CD14-positive monocyte (primary cell): ENCODE data around the gene FOXD4. TPM values are rescaled to one million over a fixed set of nuclear protein-coding genes. Genes with fewer than 3 reads are reported as not detected.
"Not testable (repeated sequence)": the region's sequence is repeated elsewhere in the genome, so short reads cannot be mapped to it uniquely, and the experiment has no call there.

Source experiments
- DNase-seq, 3 donors: peaks; one replicate each; pipeline ENCODE4 v3.0.0-alpha.2; 2011 to 2022
- H2AFZ ChIP-seq: 2 replicates; pipeline ENCODE4 v1.6.0; 2012; ENCODE audit warnings: mild to moderate bottlenecking, low read depth, low read length, inconsistent platforms; ENCODE audit not compliant: insufficient read depth, poor library complexity, severe bottlenecking
- H3K27ac ChIP-seq, 2 donors: 1 replicate in 1 of 2; 2 replicates in 1 of 2; pipeline ENCODE4 v1.5.1; 2012 to 2013; ENCODE audit warnings: low read length in 2 of 2, control low read depth in 1 of 2, inconsistent platforms in 1 of 2, low read depth in 1 of 2, mild to moderate bottlenecking in 1 of 2
- H3K27me3 ChIP-seq, 2 donors: one replicate each; pipeline versions ENCODE4 v1.6.0 to v1.6.1; 2011 to 2013; ENCODE audit warnings: low read length in 2 of 2; ENCODE audit not compliant: control insufficient read depth in 2 of 2, insufficient read depth in 2 of 2
- H3K36me3 ChIP-seq, 2 donors: replicated peaks in 1 of 2; 1 replicate in 1 of 2; 2 replicates in 1 of 2; pipeline versions ENCODE4 v1.5.1 to v1.6.1; 2012 to 2013; ENCODE audit warnings: low read length in 2 of 2, control low read depth in 1 of 2, inconsistent platforms in 1 of 2, mild to moderate bottlenecking in 1 of 2; ENCODE audit not compliant: insufficient read depth in 2 of 2, control insufficient read depth in 1 of 2
- H3K4me1 ChIP-seq, 2 donors: 1 replicate in 1 of 2; 2 replicates in 1 of 2; pipeline versions ENCODE4 v1.5.1 to v1.6.1; 2012 to 2013; ENCODE audit warnings: low read length in 2 of 2, control low read depth in 1 of 2, inconsistent platforms in 1 of 2, mild to moderate bottlenecking in 1 of 2, moderate library complexity in 1 of 2; ENCODE audit not compliant: insufficient read depth in 2 of 2, control insufficient read depth in 1 of 2
- H3K4me2 ChIP-seq: replicated peaks from 2 replicates; pipeline ENCODE3; 2012; ENCODE audit warnings: low read length, moderate library complexity, mild to moderate bottlenecking; ENCODE audit not compliant: poor library complexity, severe bottlenecking; ENCODE audit errors: extremely low read depth
- H3K4me3 ChIP-seq, 3 experiments: fragments of 200-600 bp in 1 of 3; sonication (generic) in 1 of 3; replicated peaks in 1 of 3; 1 replicate in 2 of 3; 2 replicates in 1 of 3; pipeline ENCODE4 v1.5.1; 2011 to 2013; ENCODE audit warnings: low read length in 3 of 3, mild to moderate bottlenecking in 3 of 3, control low read depth in 2 of 3, low read depth in 2 of 3, inconsistent platforms in 1 of 3, moderate library complexity in 1 of 3
- H3K79me2 ChIP-seq: 2 replicates; pipeline ENCODE4 v1.6.0; 2012; ENCODE audit warnings: mild to moderate bottlenecking, control low read depth, inconsistent platforms, low read length, moderate library complexity; ENCODE audit not compliant: insufficient read depth
- H3K9ac ChIP-seq: 2 replicates; pipeline ENCODE4 v1.6.0; 2017; ENCODE audit warnings: low read length, mild to moderate bottlenecking; ENCODE audit not compliant: insufficient read depth, poor library complexity, severe bottlenecking
- H3K9me3 ChIP-seq, 2 donors: replicated peaks in 1 of 2; 1 replicate in 1 of 2; 2 replicates in 1 of 2; pipeline versions ENCODE4 v1.5.1 to v1.6.1; 2012 to 2013; ENCODE audit warnings: low read length in 2 of 2, control low read depth in 1 of 2; ENCODE audit not compliant: control insufficient read depth in 1 of 2, insufficient read depth in 1 of 2
- H4K20me1 ChIP-seq: 2 replicates; pipeline ENCODE4 v1.6.0; 2012; ENCODE audit warnings: mild to moderate bottlenecking, low read length, control low read depth, moderate library complexity; ENCODE audit not compliant: insufficient read depth
- H3K27ac Mint-ChIP-seq, 7 donors: one replicate each; pipeline ENCODE4 v1.8.0; 2020; ENCODE audit warnings: mild to moderate bottlenecking in 7 of 7, mixed read lengths in 7 of 7, moderate library complexity in 6 of 7, inconsistent platforms in 2 of 7
- H3K27me3 Mint-ChIP-seq, 3 donors: one replicate each; pipeline ENCODE4 v1.8.0; 2021 to 2022; ENCODE audit warnings: low read depth in 3 of 3, mild to moderate bottlenecking in 3 of 3, mixed read lengths in 3 of 3, moderate library complexity in 3 of 3, inconsistent platforms in 1 of 3
- H3K36me3 Mint-ChIP-seq, 2 donors: one replicate each; pipeline ENCODE4 v1.8.0; 2020; ENCODE audit warnings: mixed read lengths in 2 of 2, inconsistent platforms in 1 of 2, mild to moderate bottlenecking in 1 of 2
- H3K4me1 Mint-ChIP-seq: one replicate; pipeline ENCODE4 v1.8.0; 2020; ENCODE audit warnings: mild to moderate bottlenecking, mixed read lengths
- H3K4me3 Mint-ChIP-seq, 2 donors: one replicate each; pipeline ENCODE4 v1.8.0; 2020; ENCODE audit warnings: mild to moderate bottlenecking in 2 of 2, mixed read lengths in 2 of 2, moderate library complexity in 1 of 2
- H3K9me3 Mint-ChIP-seq, 7 donors: one replicate each; pipeline ENCODE4 v1.8.0; 2020 to 2022; ENCODE audit warnings: mixed read lengths in 7 of 7, mild to moderate bottlenecking in 6 of 7, moderate library complexity in 6 of 7, inconsistent platforms in 2 of 7
- WGBS: methylation state at CpG from one replicate; pipeline ENCODE4 v1.1.5; 2013; ENCODE audit warnings: missing lambda C conversion rate; ENCODE audit not compliant: insufficient coverage; 5-methylcytosine and 5-hydroxymethylcytosine counted together
- intact Hi-C, 2 donors: fragments of 100-400 bp; cut with micrococcal nuclease; formaldehyde crosslinking; loops; one replicate each; pipeline versions ENCODE4 v1.15.0 to v1.15.1; 2023
- polyA plus RNA-seq, 3 donors: library from polyadenylated mRNA; depleted of rRNA in 1 of 3; unstranded in 2 of 3; stranded (reverse) in 1 of 3; fragments of 300-500 nt in 2 of 3; fragments of >200 nt in 1 of 3; fragmentation: Illumina TruSeq in 2 of 3; gene quantifications; 1 replicate in 2 of 3; 2 replicates in 1 of 3; pipeline ENCODE4 v1.2.3, GENCODE V29; 2012 to 2021

The FOXD4 gene
- polyA plus RNA-seq, 3 donors: not detected

DNA sequence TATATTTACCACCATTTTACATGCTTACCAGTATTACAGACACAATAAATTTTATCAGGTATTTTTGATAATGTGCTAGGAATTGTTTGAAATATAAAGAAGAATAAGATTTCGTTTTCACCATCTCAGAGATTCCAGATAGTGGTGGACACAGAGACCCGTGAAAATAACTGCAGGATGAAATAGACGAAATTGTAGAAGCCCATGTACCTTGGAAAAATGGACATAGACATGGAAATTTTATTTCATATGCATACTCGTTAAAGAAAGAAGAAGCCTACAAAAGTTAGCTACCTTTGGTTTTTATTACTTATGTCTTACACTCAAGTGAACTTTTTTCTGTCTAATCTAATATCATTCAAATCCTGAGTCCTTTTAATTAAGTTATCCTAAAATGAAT lies 7.5 kb downstream of the FOXD4 start:
- H3K4me3 ChIP-seq, H3K9ac ChIP-seq, H3K4me3 Mint-ChIP-seq, H3K27ac Mint-ChIP-seq, intact Hi-C loops, H3K36me3 Mint-ChIP-seq, H2AFZ ChIP-seq, H4K20me1 ChIP-seq, H3K4me2 ChIP-seq, H3K79me2 ChIP-seq, H3K9me3 ChIP-seq, H3K27ac ChIP-seq, DNase-seq, H3K36me3 ChIP-seq: not testable (repeated sequence)
- Histone ChIP-seq H3K4me1 (peaks cover 16 to 25% of the 10 kb centered on the region in 2 donors), H3K27me3 (peaks cover 37 to 57% of the 10 kb centered on the region in 2 donors)
- Mint-ChIP-seq H3K9me3 (peaks cover 0 to 14% (median 9%) of the 10 kb centered on the region in 7 donors), H3K27me3 (peaks cover 45 to 75% (median 51%) of the 10 kb centered on the region in 3 donors), H3K4me1 (peaks cover 18% of the 10 kb centered on the region)
- WGBS: no CpG with 5 or more reads among the region's 4 CpGs

GRCh38 chr9:109540-109939 lies 8.7 kb downstream of the FOXD4 start:
- H3K36me3 Mint-ChIP-seq, H3K36me3 ChIP-seq, intact Hi-C loops, H3K79me2 ChIP-seq, H3K4me2 ChIP-seq, H3K9me3 Mint-ChIP-seq, H3K9me3 ChIP-seq, H3K27ac Mint-ChIP-seq, DNase-seq, H3K27ac ChIP-seq, H4K20me1 ChIP-seq, H3K4me3 ChIP-seq, H2AFZ ChIP-seq, H3K9ac ChIP-seq: not testable (repeated sequence)
- H3K27me3 Mint-ChIP-seq: peaks cover 36 to 70% (median 44%) of the 10 kb centered on the region in 3 donors
- H3K4me3 Mint-ChIP-seq: peak overlapping the region in 1 of 2 donors; percentile 44
- peaks cover 9 to 19% of the 10 kb centered on the region in 2 donors for H3K4me1 ChIP-seq
- H3K27me3 ChIP-seq: peaks cover 30 to 49% of the 10 kb centered on the region in 2 donors
- peaks cover 11% of the 10 kb centered on the region for H3K4me1 Mint-ChIP-seq
- no CpG with 5 or more reads among the region's 8 CpGs for WGBS

GRCh38 chr9:108742-109495 lies 9.3 kb downstream of the FOXD4 start:
- H3K4me3 Mint-ChIP-seq: peak overlapping the region in 1 of 2 donors; percentile 70
- H3K9me3 Mint-ChIP-seq, H2AFZ ChIP-seq, H3K4me3 ChIP-seq, H3K36me3 Mint-ChIP-seq, H3K79me2 ChIP-seq, H4K20me1 ChIP-seq, H3K4me1 Mint-ChIP-seq, H3K27ac ChIP-seq, intact Hi-C loops, H3K9ac ChIP-seq, DNase-seq, H3K9me3 ChIP-seq, H3K4me2 ChIP-seq, H3K36me3 ChIP-seq: not testable (repeated sequence)
- H3K27ac Mint-ChIP-seq: peak overlapping the region in 1 of 7 donors; percentile 27
- peaks cover 35 to 64% (median 41%) of the 10 kb centered on the region in 3 donors for H3K27me3 Mint-ChIP-seq
- H3K4me1 ChIP-seq: peaks cover 2 to 12% of the 10 kb centered on the region in 2 donors
- peaks cover 29 to 43% of the 10 kb centered on the region in 2 donors for H3K27me3 ChIP-seq
- whole genome bisulfite sequencing: 11% methylated on average over 7 of the region's 22 CpGs

GRCh38 chr9:105991-106390 lies 12.2 kb downstream of the FOXD4 start:
- intact Hi-C loops: not testable (repeated sequence)

More at GRCh38 chr9:105991-106390, 12.2 kb downstream of the FOXD4 start:
- H2AFZ ChIP-seq, H3K9me3 ChIP-seq, H3K36me3 ChIP-seq, H3K4me2 ChIP-seq, H4K20me1 ChIP-seq, H3K4me1 Mint-ChIP-seq, H3K79me2 ChIP-seq, H3K36me3 Mint-ChIP-seq, H3K27ac ChIP-seq, H3K4me3 Mint-ChIP-seq, H3K4me1 ChIP-seq, H3K4me3 ChIP-seq, H3K9ac ChIP-seq, H3K27ac Mint-ChIP-seq, H3K9me3 Mint-ChIP-seq, DNase-seq: not testable (repeated sequence)
- no CpG with 5 or more reads among the region's 8 CpGs for WGBS
- H3K27me3 Mint-ChIP-seq: peaks cover 23 to 50% (median 33%) of the 10 kb centered on the region in 3 donors
- peaks cover 20 to 27% of the 10 kb centered on the region in 2 donors for H3K27me3 ChIP-seq
